ENCODE results near the gene SALL3. TPM values are rescaled to one million over a fixed set of nuclear protein-coding genes. Genes with fewer than 3 reads are reported as not detected.

SALL3 gene
- total RNA-seq, 4 donors from 2014 or later, result 0.21 to 0.40 TPM; not detected in 2

- 2% methylated on average over 26 of the region's 77 CpGs for WGBS
- H3K4me3 ChIP-seq, result peak overlapping the region; percentile 17
- TF ChIP-seq EP300 (IDR thresholded peaks at IDR 0.05) (no peak), POLR2AphosphoS5 (IDR thresholded peaks at IDR 0.05) (no peak), POLR2A (IDR thresholded peaks at IDR 0.05) (no peak), CTCF (IDR thresholded peaks at IDR 0.05) (no peak)
- no peaks in the 10 kb centered on the region for H3K36me3 ChIP-seq
- H3K27me3 ChIP-seq, result peaks cover 100% of the 10 kb centered on the region
- DNase-seq (ENCODE audit: low spot score in 2 of 2), result no peak
- H3K9me3 ChIP-seq, result no peaks in the 10 kb centered on the region
- H3K4me1 ChIP-seq, result peaks cover 29% of the 10 kb centered on the region
- H3K27ac ChIP-seq, result no peak overlapping the region
These were observed 5.4 kb upstream of the SALL3 start for GRCh38 chr18:78974115-78974761.

DNA sequence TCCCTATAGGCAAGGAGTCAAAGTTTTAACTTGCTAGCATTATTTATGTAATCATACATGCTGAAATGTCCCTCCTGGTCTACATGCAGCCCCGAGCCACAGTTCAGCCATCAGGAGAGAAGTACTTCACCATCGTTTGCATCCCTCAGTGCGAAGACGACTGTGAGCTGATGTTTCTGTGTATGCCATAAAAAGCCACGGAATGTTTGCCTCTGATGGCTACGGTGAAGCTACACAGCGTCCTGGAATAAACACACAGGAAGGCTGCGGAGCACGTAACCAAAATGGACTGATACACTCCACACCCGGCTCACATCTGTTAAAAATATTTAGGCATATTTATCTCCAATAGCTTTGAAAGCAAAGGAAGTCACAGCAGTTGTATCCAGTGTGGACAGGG lies 4.3 kb upstream of the SALL3 start:
- no peak for DNase-seq (ENCODE audit: low spot score in 2 of 2)
- TF ChIP-seq CTCF (IDR thresholded peaks at IDR 0.05), result no peak
- TF ChIP-seq POLR2A (IDR thresholded peaks at IDR 0.05), result no peak
- no peak for TF ChIP-seq POLR2AphosphoS5 (IDR thresholded peaks at IDR 0.05)
- TF ChIP-seq EP300 (IDR thresholded peaks at IDR 0.05), result no peak
- H3K27ac ChIP-seq, result no peak overlapping the region
- 10% methylated on average over 10 of the region's 10 CpGs for WGBS
- H3K27me3 ChIP-seq, result peaks cover 100% of the 10 kb centered on the region
- no peaks in the 10 kb centered on the region for H3K9me3 ChIP-seq
- peaks cover 33% of the 10 kb centered on the region for H3K4me1 ChIP-seq
- no peaks in the 10 kb centered on the region for H3K36me3 ChIP-seq
- H3K4me3 ChIP-seq, result no peak overlapping the region

- DNase-seq (ENCODE audit: low spot score in 2 of 2), result no peak
- TF ChIP-seq EP300 (IDR thresholded peaks at IDR 0.05), result no peak
- no peak for TF ChIP-seq POLR2A (IDR thresholded peaks at IDR 0.05)
- TF ChIP-seq POLR2AphosphoS5 (IDR thresholded peaks at IDR 0.05), result no peak
- no peak for TF ChIP-seq CTCF (IDR thresholded peaks at IDR 0.05)
- no peaks in the 10 kb centered on the region for H3K36me3 ChIP-seq
- peaks cover 100% of the 10 kb centered on the region for H3K27me3 ChIP-seq
- H3K27ac ChIP-seq, result no peak overlapping the region
- no peaks in the 10 kb centered on the region for H3K9me3 ChIP-seq
- peaks cover 38% of the 10 kb centered on the region for H3K4me1 ChIP-seq
- 25% methylated on average over 4 of the region's 4 CpGs for WGBS
- H3K4me3 ChIP-seq, result no peak overlapping the region
These were observed 3.8 kb upstream of the SALL3 start for GRCh38 chr18:78975699-78976335.

GRCh38 chr18:78976765-78977636 lies 2.6 kb upstream of the SALL3 start:
- Histone ChIP-seq H3K4me3 (no peak overlapping the region), H3K27ac (no peak overlapping the region), H3K27me3 (peaks cover 100% of the 10 kb centered on the region), H3K9me3 (no peaks in the 10 kb centered on the region), H3K4me1 (peaks cover 45% of the 10 kb centered on the region), H3K36me3 (no peaks in the 10 kb centered on the region)
- TF ChIP-seq POLR2AphosphoS5 (IDR thresholded peaks at IDR 0.05) (no peak), POLR2A (IDR thresholded peaks at IDR 0.05) (no peak), CTCF (IDR thresholded peaks at IDR 0.05) (no peak), EP300 (IDR thresholded peaks at IDR 0.05) (no peak)
- WGBS, result 10% methylated on average over 46 of the region's 51 CpGs
- DNase-seq (ENCODE audit: low spot score in 2 of 2), result no peak

Measured in suprapubic skin (tissue), 4 donors.